Measurements from ENCODE around the gene TPI1. TPM values are rescaled to one million over a fixed set of nuclear protein-coding genes. Genes with fewer than 3 reads are reported as not detected.

The TPI1 gene
- total and polyA plus RNA-seq, 2 of the 8 experiments (the other 6 are each of a cell fraction or from before 2014, with no cell fraction given) = 910 to 3,018 TPM

- TF ChIP-seq SP1 (IDR thresholded peaks at IDR 0.05; ENCODE audit: low read depth, low read length) (no peak), EGR1 (IDR thresholded peaks at IDR 0.05; ENCODE audit: borderline replicate concordance, low read depth, low read length) (0 out of 2 replicates have a peak, but pooled peaks have one; percentile 13), TEAD4 (IDR thresholded peaks at IDR 0.05; ENCODE audit: low read depth, low read length) (no peak), CBX5 (IDR thresholded peaks at IDR 0.05; ENCODE audit: low read depth, low read length) (no peak), SAP30 (IDR thresholded peaks at IDR 0.05; ENCODE audit: insufficient read depth, insufficient replicate concordance, low read length) (peak; percentile 11), CHD7 (IDR thresholded peaks at IDR 0.05; ENCODE audit: insufficient replicate concordance, low read length) (no peak), SP4 (IDR thresholded peaks at IDR 0.05; ENCODE audit: low read length) (no peak), CEBPB (IDR thresholded peaks at IDR 0.05; ENCODE audit: low read depth, low read length) (no peak), ATF2 (IDR thresholded peaks at IDR 0.05; ENCODE audit: low read length) (peak; percentile 53; the same call in 1 of the 2 replicates)
Measured at GRCh38 chr12:6829536-6830220, 37.7 kb upstream of the TPI1 start (continued).

All from H1 (cell line).